Hypothalamus (tissue), 51 donors: ENCODE measurements around the gene DESI1.
"Not testable (repeated sequence)": the region's sequence is repeated elsewhere in the genome, so short reads cannot be mapped to it uniquely, and the experiment has no call there.

Experiments used
- DNase-seq, 51 donors: peaks; one replicate each; lab custom pipeline; 2025; lab: John Stamatoyannopoulos, UW

Gene DESI1

DNA sequence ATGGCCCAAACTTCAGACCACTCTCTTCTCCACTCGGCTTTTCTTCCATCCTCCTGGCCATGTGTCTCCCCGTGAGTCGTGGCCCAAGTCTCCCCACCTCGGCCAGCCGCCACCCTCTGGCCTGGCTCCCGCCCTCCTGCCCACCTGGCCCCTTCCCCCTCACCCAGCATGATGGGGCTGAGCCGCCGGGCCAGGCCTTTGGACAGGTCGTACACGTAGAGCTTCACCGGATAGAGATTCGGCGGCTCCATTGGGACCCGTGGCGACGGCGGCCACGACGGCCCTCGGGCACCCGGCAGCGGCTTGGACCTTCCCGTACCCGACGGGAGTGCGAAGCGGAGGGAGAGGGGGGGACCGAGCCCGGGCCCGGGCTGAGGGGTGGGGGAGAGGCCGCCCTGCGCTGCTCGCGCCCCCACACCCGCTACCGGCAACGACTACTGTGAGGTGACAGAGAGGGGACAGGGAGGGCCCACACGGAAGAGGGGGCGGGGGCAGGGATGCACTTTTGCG is at the start of gene DESI1:
Gene DESI1 (minus strand): TSS at position 455 of the 510 bp plus-strand sequence. CDS start 204 bp downstream, at position 251.
- peak in 12 of 51 donors; percentile 36 to 68 (median 56) for DNase-seq

DNA sequence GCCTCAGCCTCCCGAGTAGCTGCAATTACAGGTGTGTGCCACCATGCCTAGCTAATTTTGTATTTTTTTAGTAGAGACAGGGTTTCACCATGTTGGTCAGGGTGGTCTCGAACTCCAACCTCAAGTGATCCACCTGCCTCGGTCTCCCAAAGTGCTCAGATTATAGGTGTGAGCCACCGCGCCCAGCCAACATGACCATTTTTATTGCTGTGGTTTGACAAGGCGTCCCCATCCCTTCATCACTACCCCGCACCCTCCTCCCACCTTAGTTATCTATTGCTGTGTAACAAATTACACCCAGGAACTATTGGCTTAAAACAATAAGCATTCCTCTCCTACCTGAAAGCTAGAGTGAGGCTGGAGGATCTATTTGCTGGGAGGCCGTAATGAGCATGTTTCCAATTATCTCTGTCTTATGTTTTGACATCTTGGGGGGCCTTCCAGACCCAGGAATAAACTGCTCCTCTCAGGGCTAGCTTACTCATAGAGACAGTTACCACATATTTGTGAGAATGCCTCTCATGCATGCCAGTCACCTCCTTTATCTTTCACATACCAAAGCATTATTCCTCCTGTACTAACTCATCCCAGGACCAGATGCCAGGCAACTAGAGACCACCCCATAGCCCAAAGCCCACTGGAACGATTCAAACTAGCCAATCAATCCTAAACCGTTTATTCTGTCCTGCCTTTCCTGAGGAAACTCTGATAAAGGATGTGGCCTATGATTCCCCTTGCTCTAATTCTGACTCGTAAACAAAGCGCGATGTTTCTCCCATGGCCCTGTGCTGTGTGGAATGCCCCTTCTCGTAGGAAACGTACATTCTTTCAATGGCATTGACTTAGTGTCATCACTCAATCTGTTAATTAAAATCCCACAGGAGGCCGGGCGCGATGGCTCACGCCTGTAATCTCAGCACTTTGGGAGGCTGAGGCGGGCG is 48.4 kb upstream of the DESI1 start:
- no peak for DNase-seq

DNA sequence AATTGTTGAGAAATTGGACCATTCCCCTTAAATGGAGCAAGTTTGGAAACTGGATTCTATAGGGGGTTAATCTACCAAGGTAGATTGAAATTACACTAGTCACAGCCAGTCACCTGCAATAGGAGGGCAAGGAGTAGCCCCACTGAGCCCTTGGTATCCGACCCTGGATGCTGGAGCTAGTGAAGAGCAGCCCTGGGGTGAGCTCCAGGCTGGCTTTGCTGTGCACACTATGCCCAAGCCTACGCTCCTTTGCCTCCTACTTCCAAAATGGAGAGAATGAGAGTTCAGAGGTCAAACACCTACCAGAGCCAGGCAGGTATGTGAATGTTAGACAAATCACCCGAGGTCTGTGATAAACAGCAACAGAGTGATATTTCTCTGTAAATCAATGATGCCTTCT is 44.1 kb upstream of the DESI1 start:
- DNase-seq = no peak

DNA sequence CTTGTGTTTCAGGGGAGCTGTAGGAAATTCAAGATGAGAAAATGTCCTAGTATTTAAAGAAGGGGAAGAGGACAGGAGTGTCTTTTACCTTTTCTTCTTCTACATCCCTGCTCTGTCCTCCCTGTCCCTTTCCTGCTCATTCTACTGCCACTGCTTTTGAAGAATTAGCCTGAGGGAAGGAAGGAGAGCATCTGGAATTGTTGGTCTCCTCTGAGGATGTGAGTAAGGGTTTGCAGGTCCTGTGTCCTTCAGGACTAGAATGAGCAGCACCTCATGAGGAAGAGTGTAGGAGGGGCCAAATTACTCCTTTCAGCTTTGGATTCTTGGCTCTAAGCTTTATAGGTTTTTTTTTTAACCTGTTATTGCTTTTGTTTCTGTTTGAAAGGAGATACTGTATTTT is 43.6 kb upstream of the DESI1 start:
- no peak for DNase-seq

DNA sequence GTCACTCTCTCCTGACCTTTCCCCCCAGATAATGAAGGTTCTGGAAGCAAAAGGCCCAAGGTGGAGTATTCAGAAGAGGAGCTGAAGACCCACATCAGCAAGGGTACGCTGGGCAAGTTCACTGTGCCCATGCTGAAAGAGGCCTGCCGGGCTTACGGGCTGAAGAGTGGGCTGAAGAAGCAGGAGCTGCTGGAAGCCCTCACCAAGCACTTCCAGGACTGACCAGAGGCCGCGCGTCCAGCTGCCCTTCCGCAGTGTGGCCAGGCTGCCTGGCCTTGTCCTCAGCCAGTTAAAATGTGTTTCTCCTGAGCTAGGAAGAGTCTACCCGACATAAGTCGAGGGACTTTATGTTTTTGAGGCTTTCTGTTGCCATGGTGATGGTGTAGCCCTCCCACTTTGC is 42.8 kb upstream of the DESI1 start:
- not testable (repeated sequence) for DNase-seq

DNA sequence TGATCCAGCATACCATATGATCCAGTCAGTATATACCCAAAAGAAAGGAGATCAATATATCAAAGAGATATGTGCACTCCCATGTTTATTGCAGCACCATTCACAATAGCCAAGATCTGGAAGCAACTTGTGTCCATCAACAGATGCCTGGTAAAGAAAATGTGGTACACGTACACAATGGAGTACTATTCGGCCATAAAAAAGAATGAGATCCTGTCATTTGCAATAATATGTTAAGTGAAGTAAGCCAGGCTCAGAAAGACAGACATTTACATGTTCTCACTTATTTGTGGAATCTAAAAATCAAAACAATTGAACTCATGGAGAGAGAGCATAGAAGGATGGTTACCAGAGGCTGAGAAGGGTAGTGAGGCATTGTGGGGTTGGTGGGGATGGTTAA is 40.9 kb upstream of the DESI1 start:
- no peak for DNase-seq

DNA sequence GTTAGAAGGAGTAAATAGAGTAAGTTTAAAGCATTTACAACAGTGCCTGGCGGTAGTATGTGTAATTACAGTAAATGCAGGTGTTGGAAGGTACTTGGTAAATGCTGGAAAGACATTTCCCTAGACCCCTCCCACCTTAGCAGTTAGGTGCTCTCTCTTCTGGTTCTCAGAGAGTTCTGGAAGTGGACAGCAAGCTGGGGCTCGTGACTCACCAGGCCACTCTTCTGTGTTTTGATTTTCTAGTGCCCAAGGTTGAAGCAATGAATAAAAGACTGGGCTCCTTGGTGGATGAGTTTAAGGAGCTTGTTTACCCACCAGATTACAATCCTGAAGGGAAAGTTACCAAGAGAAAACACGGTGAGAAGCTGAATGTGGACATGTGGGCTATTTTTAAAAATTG is 40.2 kb upstream of the DESI1 start:
- no peak for DNase-seq

DNA sequence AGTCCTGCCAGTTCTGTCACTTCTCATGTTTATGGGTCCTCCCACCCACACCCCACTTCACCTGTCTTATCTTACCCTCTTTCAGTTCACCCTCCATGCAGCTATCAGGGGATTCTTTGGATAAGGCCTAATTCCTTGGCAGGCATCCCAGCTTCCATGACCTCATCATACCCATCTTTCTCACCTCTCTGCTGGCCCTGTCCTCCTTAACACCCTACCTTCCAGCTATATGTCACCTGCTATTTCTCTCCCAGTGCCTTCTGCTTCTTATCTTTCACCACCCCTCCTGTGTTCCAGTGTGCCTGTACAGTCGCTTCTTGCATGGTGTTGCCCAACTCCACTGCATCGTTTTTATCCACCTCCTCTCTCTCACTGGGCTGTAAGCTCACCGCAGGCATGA is 39.6 kb upstream of the DESI1 start:
- DNase-seq = no peak

DNA sequence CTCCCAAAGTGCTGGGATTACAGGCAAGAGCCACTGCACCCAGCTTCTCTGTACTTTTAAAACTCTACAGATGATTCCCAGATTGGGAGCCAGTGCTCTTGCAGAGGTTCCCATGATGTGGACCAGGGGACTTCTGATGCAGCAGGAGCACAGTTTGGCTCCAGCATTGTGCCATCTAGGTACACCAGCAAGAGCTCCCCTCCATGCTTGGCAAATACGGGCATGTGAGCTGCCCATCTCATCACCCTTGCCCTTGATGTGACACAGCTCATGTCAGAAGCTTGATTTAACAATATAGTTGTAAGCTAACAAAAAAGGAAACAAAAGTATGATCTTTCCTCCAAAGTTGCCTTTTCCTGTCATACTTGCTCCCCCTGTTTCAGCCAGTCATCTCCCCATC is 39.1 kb upstream of the DESI1 start:
- no peak for DNase-seq

DNA sequence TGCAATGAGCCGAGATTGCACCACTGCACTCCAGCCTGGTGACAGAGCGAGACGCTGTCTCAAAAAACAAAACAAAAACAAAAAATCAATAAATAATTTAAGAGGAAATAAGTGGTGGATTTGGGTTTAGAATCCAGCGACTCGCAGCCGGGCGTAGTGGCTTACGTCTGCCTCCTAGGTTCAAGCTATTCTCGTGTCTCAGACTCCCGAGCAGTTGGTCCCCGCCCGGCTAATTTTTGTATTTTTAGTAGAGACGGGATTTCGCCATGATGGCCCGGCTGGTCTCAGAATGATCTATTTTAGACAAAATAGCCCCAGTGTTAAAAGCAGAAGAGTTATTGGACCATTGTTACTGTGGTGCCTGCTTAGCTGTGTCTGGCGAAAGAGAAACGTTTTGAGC is 38.0 kb upstream of the DESI1 start:
- no peak for DNase-seq

DNA sequence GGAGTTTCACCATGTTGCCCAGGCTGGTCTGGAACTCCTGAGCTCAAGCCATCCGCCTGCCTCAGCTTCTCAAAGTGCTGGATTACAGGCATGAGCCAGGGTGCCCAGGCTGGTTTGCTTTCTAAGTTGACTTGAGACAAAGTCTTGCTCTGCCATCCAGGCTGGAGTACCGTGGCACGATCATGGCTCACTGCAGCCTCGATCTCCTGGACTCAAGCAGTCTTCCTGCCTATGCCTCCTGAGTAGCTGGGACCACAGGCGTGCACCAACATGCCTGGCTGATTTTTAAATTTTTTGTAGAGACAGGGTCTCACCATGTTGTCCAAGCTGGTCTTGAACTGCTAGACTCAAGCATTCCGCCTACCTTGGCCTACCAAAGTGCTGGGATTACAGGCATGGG is 36.9 kb upstream of the DESI1 start:
- DNase-seq = no peak

DNA sequence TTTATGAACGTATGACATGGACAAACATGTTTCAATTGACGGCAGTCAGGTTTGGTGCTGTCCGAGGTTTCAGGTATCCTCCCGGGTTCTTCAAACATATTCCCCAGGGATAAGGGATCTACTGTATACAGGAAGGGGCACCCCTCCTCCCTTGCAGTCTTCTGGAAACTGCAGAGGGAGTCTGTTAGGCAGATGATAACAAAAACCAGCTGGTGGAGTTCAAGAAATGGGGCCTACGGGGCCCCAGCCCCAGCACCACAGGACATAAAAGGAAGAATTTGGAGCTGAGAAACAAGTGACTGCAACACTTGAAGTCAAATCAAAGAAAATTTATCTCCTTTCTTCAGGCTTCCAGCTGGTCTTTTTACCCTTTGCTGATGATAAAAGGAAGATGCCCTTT is 35.7 kb upstream of the DESI1 start:
- no peak for DNase-seq

DNA sequence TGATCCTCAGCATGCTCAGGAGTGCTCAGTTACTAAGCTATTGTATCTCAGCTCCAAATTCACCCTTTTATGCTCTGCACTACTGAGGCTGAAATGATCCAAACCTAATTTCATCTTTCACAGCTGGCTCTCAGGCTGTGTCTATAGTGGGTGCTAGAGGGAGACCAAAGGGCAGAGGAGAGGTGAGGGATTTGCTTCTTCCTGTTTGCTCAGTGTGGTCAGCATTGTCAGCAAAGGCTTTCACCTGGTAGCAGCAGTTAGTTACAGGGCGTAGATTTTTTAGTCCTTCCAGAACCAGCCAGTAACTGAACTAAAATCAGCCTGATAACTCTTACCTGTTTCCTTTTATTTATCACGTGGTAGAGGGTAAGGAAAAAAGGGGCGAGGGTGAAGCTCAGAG is 33.5 kb upstream of the DESI1 start:
- DNase-seq = no peak

DNA sequence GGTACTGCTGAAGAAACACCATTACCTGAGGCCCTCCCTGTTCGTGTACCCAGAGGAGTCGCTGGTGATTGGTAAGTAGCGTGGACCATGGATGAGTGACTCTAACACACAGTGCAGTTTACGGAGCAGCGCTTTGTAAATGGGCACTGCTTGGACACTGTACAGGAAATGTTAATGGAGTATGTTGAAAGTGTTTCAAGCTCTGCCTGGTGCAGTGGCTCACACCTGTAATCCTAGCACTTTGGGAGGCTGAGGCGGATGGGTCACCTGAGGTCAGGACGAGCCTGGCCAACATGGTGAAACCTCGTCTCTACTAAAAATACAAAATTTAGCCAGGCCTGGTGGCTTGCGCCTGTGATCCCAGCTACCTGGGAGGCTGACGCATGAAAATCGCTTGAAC is 30.0 kb upstream of the DESI1 start:
- no peak for DNase-seq

DNA sequence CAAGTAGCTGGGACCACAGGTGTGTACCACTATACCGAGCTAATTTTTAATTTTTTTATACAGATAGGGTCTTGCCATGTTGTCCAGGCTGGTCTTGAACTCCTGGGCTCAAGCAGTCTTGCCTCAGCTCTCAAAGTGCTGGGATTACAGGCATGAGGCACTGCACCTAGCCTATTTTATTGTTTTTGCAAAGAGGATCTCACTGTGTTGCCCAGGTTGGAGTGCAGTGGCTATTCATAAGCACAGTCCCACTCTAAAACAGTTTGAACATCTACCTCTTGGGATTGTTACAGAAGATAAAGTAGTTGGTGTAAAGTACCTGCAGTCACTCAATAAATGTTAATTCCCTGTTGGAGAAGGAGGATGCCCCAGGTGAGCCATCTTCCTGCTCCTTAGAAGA is 29.4 kb upstream of the DESI1 start:
- no peak for DNase-seq

DNA sequence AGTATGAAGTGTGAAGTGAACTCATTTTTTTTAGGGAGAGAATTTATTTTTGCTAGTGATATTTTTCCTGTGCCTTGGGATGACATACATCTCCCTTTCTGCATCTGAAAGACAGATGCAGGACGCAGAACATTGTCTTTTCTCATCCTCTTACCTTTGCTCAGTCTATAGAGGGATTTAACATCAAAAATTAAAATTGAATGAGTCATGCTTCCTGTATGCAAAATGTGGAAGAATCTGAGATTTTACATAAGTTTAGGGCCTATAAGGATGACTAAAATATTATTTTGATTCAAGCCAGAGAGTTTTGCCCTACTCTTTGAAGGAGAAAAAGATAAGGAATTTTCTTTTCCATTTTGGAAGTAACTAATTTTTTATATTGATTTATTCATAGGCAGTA is 27.6 kb upstream of the DESI1 start:
- DNase-seq = no peak

DNA sequence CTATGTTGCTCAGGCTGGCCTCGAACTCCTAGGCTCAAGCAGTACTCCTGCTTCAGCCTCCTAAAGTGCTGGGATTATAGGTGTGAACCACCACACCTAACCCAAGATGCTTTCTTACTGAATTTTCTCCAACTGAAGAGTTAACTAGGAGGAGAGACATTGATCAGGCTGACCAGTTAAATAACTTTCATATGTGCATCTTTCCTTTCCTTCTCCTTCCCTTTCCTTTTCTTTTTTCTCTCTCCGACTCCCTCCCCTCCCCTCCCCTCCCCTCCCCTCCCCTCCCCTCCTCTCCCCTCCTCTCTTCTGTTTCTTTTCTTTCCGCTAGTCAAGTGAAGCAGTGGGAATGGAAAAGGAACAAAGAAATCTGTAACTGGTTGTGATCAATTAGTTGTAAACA is 26.9 kb upstream of the DESI1 start:
- DNase-seq = no peak

DNA sequence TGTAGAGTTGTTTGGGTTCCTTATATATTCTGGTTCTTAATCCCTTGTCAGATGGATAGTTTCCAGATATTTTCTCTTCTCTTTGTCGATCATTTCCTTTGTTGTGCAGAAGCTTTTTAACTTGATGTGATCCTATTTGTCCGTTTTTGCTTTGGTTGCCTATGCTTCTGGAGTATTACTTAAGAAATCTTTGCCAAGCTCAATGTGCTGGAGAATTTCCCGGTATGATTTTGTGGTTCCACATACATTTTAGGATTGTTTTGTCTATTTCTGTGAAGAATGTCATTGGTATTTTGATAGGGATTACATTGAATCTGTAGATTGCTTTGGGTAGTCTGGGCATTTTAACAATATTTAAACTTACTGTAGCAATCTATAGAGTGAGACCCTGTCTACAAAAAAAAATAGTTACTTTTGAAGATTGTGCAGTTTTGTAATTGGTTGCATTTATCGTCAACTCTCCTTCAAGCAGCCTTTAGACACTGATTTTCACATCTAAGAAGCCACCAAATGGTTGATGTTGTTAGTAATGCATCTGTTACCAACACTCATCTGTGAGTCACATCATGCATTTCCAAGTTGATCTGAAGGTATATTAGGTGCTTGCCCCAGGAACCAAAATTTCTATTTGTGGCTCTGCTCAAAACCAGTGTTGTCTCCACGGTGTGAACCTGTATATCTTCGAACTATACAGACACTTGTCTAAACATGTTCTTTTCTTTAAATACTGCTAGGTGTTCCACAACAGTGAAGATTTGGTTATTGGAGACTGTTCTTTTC is 21.7 kb upstream of the DESI1 start:
- no peak for DNase-seq

DNA sequence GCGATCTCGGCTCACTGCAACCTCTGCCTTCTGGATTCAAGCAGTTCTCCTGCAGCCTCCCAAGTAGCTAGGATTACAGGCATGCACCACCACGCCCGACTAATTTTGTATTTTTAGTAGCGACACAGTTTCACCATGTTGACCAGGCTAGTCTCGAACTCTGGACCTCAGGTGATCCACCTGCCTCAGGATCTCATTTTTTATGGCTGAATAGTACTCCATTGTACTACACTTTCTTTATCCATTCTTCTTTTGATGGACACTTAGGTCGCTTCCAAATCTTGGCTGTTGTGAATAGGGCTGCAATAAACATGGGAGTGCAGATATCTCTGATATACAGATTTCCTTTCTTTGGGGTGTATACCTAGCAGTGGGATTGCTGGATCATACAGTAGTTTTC is 21.0 kb upstream of the DESI1 start:
- no peak for DNase-seq

DNA sequence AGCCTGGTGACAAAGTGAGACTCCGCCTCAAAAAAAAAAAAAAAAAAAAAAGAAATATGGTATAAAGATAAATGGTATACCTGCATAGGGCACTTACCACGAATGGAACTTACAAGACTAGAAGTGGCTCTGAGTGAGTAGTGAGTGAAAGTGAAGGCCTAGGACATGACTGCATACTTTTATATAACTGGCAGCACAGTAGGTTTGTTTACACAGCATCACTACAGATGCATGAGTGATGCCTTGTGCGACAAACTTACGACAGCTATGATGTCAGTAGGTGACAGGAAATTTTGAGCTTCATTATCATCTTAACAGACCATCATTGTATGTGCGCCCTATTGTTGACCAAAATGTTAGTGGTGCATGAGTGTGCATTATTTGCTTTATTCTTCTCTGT is 17.9 kb upstream of the DESI1 start:
- DNase-seq = no peak

DNA sequence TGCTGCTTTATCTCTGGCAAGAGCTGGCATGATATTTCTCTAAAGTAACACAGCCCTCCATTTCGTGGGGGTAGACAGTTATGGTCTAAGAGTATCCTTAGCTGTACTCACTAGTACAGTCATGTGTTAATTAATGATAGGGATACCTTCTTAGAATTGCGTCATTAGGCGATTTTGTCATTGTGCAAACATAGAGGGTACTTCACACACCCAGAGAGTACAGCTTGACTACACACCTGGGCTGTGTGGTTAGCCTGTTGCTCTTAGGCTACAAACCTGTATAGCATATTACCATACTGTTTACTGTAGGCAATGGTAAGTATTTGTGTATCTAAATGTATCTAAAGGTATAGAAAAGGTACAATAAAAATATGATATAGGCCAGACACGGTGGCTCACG is 17.3 kb upstream of the DESI1 start:
- no peak for DNase-seq

DNA sequence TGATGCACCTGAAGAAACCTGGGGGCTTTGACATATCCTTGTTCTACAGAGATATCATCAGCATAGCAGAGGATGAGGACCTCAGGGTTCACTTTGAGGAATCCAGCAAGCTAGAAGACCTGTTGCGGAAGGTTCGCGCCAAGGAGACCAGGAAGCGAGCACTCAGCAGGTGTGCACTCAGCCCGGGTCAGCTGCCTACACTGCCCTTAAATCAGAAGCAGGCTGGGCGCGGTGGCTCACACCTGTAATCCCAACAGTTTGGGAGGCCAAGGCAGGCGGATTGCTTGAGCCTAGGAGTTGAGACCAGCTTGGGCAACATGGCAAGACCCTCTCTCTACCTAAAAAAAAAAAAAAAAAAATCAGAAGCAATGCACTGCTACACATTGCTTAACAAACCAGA is 16.8 kb upstream of the DESI1 start:
- not testable (repeated sequence) for DNase-seq
